HG03575 (cell line): ENCODE measurements around the gene FAM200B.

Experiments used
- ATAC-seq: cut with Tn5 transposase; IDR thresholded peaks from one replicate; pipeline ENCODE4 v1.9.1; 2021; ENCODE audit not compliant: unreplicated experiment, insufficient number of reproducible peaks, low FRiP score; ENCODE audit errors: extremely low read depth

The FAM200B gene

GRCh38 chr4:15665753-15666365 lies 15.8 kb upstream of the FAM200B start:
- ATAC-seq, result no peak

DNA sequence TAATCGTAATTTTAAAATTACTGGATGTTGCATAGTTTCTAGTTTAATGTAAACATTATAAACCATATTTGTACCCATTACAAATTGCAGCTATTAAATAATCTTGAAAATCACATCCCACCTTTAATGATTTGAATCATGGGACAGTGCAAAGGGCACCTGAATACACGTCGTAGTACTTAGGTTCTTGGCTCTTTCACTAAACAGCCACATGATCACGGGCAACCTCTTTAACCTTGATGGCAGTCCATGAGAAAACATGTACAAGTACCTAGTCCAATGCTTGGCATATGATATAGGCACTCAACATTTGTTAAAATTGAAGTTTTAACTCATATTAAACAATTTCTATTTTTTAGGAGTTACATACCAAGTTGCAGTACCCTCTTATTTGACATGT lies 14.6 kb upstream of the FAM200B start:
- ATAC-seq, result no peak

GRCh38 chr4:15668566-15669435 lies 12.8 kb upstream of the FAM200B start:
- no peak for ATAC-seq

- no peak for ATAC-seq
Measured at GRCh38 chr4:15670576-15670975, 11.1 kb upstream of the FAM200B start.

DNA sequence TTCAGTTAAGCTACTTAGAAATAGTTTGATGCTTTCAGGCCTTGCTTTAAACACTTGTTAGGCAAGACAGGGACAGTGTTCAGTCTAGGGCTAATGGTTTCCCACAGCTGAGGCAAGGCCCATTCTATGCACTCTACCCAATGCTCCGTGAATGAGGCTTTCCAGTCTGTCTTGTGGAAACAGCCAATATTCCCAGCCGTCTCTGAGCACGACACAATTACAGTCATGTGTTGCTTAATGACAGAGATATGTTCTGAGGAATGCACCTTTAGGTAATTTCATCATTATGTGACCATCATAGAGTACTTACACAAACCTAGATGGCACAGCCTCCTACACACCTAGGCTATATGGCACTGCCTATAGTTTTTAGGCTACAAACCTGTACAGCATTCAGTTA lies 9.5 kb upstream of the FAM200B start:
- no peak for ATAC-seq

GRCh38 chr4:15673337-15673736 lies 8.3 kb upstream of the FAM200B start:
- no peak for ATAC-seq

DNA sequence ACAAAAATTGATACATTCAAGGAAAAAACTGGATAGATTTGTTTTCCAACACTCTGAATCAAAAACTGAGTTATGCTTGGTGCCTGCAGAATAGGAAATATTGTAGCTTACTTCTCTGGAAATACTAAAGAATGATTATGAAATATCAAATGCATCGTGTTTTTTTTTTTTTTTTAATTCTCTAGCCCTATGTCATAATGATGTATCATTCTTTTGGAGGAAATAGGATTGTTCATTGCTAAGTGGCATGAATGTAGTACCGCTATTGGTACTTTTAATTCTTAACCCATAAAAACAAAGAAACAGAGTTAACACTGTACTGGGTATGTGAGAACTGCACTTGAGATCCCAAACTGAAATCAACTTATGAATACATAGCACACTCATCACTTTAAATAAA lies 7.6 kb upstream of the FAM200B start:
- no peak for ATAC-seq

- no peak for ATAC-seq
Measured at GRCh38 chr4:15674926-15675325, 6.7 kb upstream of the FAM200B start.

DNA sequence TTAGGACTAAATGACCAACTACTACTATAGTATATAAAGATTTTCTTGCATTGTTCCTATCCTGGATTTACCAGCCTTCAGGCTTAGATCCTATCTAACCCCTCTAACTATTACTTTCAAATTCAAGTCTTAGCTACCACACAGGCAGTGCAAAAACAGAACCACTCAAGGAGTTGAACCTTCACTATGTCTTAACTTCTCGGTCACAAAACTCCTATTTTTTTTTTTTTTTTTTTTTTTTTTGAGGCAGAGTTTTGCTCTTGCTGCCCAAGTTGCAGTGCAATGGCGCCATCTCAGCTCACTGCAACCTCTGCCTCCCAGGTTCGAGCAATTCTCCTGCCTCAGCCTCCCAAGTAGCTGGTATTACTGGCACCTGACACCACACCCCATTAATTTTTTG lies 6.3 kb upstream of the FAM200B start:
- no peak for ATAC-seq

- no peak for ATAC-seq
Measured at GRCh38 chr4:15676039-15676438, 5.6 kb upstream of the FAM200B start.

GRCh38 chr4:15676899-15677298 lies 4.7 kb upstream of the FAM200B start:
- no peak for ATAC-seq

DNA sequence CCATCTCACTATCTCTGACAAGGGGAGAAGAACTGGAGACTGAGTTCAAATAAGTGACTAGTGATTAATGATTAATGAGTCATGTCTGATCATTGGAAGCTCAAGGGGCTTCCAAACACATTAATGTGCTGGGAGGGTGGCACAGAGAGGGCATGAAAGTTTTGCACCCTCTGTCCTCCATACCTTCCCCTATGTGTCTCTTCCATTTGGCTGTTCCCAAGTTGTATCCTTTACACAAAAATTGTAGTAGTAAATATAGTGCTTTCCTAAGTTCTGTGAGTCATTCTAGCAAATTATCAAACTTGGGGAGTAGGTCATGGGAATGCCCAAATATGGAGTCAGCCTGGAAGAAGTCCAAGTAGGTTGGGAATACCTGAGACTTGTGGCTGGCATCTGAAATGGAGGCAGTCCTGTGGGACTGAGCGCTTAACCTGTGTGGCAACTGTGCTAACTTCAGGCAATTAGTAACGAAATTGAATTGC lies 4.1 kb upstream of the FAM200B start:
- no peak for ATAC-seq

- ATAC-seq, result no peak
Measured at GRCh38 chr4:15681067-15681371, 608 bp upstream of the FAM200B start.

DNA sequence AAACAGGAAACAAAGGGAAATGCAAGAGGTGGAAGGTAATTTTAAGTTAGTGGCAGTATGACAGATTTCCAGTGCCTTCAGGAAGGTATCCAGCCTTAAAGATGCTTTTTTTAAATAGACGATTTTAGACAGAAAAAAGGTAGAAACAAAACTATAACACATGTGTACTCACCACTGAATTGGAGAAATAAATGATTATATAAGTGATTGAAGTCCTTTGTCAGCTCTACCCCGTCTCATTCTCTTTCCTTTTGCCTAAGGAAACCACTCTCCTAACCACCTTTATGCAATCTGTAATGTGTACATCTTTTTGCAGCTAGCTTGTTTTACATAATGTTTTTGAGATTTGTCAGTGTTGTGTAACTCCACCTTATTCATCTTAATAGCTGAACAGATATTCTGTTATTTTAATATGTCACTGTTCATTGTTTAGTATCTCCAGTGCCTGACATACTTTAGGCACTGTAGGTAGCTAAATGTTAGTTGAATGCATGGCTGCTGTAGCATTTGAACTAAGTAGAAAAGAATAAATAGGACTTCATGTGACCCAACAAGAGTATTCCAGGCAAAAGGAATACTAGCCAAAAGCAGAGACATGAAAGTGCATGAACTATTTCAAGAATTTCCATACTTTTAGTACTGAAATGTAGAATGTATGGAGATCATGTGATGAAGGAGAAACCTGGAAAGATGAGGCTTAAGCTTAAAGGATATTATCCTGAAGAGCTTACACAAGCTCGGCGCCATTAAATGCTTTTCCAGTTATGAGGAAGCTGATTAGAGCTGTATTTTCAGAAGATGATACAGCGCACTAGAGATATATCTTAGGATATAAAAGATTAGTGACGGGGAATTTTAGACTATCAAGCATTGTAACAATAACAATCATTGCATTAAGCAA lies 865 bp downstream of the FAM200B start:
- ATAC-seq, result no peak

DNA sequence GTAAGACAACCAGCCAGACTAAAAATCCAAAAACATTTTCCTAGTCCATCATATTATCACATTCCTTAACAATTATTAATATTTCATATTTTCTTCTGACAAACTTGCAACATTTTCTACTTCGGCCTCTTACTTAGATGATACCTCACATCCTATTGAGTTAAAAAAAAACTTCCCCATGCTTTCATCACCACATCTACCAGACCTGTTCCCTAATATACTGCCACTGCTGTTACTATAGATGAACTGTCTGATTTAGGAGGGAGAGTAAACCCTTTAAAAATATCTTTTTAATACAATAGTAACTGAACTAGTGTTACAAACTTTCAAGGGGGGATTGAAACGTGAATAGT lies 1.5 kb downstream of the FAM200B start:
- ATAC-seq, result no peak

GRCh38 chr4:15684498-15684897 lies 2.9 kb downstream of the FAM200B start:
- ATAC-seq, result no peak

DNA sequence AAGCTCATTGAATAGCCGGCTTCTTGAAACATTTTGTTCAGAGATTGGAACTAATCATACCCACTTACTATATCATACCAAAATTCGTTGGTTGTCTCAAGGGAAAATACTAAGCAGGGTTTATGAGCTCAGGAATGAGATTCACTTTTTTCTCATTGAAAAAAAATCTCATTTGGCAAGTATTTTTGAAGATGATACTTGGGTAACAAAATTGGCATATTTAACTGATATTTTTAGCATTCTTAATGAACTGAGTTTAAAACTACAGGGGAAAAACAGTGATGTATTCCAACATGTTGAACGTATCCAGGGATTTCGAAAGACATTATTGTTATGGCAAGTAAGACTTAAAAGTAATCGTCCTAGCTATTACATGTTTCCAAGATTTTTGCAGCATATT lies 6.4 kb downstream of the FAM200B start:
- ATAC-seq, result no peak

- no peak for ATAC-seq
Measured at GRCh38 chr4:15689540-15689939, 7.9 kb downstream of the FAM200B start.

- ATAC-seq, result no peak
Measured at GRCh38 chr4:15690020-15690809, 8.6 kb downstream of the FAM200B start.
